NCI-H2196 treated with DMSO at 0.1 percent for 48 hours (cell line): Measurements from ENCODE around the gene FREM1.

Experiments
- DNase-seq: peaks from one replicate; lab custom pipeline; 2025; ENCODE audit not compliant: unreplicated experiment; lab: John Stamatoyannopoulos, UW

The FREM1 gene

DNA sequence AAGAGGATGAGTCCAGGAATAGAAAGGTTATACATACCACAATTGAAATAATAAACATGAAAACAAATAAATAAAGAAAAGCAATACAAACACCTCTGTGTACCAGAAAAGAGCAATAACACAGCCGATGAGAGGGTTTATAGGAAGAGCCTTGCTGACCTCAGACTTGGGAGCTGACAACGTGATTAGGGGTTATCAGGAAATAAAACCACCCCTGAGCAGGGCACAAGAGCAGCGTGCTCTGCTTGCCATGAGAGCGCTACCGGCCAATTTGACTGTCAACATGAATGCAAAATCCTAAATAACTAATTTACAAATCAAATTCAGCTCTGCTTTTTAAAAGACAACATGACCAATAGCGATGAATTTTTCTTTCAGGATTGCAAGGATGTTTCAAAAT, 2.6 kb upstream of the FREM1 start:
- no peak for DNase-seq

DNA sequence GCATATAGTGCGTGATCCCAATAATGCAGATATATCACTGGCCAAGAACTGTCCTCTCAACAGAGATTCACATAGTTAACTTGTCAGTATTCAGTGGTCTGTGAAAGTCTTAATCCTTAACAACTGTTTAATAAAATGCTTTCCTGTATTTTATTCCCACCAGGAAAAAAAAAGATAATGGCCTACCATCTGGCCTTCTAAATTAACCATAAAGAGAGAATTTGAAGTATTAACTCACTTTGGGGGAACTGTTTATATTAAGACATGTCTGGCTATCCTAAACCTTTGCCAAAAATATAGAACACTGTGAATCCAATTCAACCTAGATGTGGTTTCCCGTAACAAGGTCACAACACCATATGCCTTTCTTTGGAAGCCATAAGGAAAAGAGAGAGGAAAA, 818 bp upstream of the FREM1 start:
- no peak for DNase-seq

DNA sequence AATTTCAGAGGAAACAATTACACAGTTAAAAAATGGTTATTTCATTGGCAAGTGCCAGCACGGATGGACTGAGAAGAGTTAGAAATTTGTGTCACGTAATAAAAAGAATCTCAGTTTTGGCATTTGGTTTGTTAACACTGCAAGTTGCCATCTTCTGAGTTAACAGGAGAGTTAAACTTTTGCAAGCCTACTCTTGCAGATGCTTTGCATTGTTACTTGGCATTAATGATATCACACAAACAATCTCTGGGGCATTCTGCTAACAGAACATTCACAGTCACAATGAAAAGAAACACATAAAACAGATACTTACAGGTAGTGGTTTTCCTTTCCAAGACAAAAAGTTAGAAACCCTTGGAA, 647 bp downstream of the FREM1 start:
- DNase-seq = no peak

DNA sequence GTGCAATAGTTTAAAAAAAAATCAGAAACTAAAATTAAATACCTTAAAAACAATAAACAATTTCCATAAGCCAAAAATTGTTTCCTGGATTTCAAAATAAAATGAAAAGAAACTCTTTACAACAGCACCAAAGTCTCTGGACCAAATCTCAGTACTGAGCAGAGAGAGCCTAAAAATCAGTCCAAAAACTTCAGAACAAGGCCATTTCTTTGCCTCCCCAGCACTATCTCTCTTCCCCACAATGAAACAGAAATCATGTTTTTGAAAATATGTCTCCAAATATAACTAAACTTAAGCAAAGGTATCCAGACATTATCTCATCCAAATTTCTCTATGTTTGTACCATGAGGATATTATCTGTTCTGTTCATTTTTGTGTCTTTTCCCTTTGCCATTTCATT, 1.0 kb downstream of the FREM1 start:
- DNase-seq = no peak

DNA sequence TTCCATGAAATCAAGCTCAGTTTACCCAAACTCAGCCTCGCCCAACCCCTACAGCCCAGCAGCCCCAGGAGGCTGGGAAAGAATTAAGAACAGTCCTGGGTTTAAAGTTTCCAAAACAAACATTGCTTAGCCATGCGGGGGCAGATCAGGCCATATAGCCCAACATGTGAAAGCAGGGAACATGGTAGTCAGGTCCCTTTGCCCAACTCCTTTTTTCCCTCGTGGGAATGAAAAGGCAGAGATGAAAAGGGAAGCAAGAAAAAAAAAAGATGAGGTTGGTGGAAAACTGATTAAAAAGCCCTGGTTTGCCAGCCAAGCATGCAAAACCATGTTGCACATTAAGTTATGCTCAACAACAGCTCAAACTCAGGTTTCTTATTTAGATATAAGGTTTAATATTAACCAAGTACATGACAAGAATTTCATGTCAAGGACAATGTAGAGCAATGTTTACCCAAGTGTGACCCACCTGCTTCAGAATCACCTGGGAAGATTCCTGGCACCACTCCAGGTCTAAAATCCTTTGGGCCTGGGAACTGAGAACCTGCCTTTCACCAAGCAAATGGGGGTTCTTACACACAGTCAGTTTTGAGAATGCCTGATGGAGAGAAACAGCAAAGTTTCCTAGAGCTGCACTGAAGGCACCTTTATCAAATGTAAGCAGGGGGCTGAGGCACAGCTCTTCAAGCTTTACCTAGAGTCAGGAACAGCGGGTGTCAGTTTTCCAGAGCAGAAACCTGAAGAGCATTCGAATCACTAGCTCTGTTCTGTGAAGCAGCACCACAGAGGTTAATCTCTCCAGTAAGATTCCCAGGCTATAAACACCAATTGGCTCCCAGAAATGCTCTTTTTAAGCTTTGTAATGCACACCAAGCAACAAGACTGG, 1.7 kb downstream of the FREM1 start:
- no peak for DNase-seq

DNA sequence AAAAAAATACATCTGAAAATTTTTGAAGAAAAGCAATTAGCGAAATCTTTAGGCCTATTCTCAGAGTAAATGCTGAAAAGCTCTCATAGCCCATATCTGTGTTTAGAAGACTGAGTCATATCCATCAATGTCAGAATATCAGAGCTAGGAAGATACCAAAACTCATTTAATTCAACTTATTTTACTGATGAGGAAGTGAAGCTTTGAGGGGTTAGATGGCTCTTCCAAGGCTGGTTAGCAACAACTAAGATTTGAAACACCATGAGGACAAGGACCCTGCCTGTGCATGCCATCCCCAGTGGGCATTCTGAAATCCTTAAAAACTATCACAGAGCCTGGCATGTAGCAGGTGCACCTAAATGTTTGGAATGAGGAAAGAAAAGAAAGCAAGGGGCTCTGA, 2.5 kb downstream of the FREM1 start:
- no peak for DNase-seq

DNA sequence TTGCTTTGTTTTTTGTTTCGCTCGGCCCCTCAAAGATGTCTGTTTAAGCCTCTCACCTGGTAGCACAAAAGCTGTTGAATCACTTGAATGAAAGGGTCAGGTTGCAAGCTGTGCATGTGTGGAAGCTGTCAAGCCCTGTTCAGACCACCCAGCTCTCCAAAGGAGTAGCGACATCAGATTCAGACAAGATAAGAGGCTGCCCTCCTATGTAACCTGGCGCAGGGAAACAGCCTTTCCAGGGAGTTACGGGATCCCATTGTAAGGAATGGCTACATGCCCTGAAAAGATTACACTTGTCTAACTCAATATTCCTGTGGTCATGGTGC, 2.9 kb downstream of the FREM1 start:
- DNase-seq = no peak

DNA sequence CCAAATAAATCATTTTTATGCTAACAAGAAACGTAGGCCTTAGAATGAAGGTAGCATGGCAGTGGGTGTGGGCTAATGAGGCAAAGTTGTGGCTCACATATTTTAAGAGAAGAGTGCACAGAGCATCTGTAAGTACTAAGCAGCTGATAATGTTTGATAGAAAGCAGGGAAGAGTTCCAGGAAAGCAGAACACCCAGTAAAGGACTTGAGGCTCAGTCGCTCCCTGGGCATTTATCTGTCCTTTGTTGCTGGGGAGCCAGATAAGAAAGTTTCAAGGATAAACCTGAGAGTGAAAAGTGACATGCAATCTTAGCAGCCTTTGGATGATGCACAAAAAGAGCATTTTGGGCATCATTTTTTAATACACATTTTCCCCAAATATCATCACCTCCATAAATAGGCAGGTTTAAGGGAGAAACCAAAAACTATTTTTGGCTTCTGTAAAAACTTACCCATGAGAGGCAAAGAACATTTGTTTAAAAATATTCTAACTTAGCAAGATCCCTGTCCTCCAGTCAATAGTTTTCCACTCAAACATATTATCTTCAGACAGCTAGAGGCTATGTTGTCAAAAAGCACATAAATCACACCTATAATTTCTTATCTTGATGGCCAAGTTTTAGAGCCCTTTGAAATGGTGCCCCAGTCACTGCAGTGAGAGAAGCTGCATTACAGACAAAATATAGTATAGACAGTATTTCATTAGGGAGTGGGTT, 3.4 kb downstream of the FREM1 start:
- no peak for DNase-seq

DNA sequence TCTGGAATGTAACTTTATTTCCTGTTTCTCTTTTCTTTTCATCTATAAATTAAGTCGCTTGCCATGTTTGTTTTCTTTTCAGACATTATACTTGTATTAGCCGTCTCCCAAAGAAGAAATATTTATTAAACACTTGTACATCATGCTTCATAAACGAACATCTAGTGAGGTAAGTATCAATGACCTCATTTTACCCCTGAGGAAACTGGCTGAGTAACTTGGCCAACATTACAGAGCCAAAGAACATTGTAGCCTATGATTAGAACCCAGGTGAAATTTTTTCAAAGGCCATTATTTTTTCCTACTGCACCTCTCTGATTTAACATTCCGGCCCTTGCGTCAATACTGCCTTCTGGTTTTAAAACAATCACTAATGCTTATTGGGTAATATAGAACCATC, 4.2 kb downstream of the FREM1 start:
- no peak for DNase-seq

DNA sequence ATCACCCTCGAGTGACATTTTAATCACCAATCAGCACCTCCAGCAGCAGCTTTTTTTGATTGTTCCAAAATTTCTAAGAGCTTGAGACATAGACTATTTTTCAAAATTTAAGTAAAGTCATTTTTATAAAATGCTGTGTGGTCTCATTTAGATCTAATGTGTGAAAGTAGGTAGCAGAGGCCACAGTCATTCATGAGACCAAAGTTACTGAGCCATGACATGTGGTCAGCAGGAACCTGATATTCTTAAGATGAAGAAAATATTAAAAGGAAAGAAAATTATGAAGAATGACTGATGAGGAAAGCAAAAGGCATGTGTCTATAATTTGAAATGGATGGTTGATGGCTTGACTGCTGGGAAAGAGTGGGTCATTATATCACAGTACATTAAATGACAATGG, 7.2 kb downstream of the FREM1 start:
- no peak for DNase-seq

DNA sequence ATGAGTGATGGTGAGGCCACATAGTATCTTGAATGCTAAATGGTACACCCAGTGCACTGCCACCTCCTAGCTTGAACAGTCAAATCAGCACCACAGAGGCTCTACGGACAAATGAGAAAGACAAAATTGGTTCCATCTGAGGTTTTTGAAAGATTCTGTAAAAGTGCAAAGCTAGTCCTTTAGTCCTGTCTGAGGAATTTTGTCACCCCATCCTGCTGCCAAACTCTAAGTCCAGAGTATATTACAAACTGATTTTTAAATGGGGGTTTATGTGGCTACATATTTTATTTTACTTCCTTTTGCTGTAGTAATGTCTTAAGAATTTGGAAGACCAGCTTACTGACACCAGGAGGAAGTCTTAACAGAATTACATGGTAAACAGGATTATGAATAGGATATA, 7.7 kb downstream of the FREM1 start:
- no peak for DNase-seq

DNA sequence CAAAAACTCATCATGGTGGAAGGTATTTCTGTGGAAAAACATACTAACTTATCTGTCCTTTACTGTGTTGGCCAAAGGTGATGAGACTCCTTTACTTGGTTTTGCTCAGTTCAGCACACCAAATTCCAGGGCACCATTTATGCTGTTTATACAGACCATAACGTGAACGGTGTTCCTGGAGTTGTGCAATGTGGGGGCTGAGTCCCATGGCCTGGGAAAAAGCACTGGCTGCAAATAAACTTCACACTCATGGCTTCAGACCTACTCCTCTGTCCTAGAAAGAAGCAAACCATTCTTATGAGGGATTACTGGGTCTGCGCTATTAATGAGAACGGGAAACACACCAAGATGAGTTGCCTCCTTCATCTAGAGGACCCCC, 10.4 kb downstream of the FREM1 start:
- no peak for DNase-seq

DNA sequence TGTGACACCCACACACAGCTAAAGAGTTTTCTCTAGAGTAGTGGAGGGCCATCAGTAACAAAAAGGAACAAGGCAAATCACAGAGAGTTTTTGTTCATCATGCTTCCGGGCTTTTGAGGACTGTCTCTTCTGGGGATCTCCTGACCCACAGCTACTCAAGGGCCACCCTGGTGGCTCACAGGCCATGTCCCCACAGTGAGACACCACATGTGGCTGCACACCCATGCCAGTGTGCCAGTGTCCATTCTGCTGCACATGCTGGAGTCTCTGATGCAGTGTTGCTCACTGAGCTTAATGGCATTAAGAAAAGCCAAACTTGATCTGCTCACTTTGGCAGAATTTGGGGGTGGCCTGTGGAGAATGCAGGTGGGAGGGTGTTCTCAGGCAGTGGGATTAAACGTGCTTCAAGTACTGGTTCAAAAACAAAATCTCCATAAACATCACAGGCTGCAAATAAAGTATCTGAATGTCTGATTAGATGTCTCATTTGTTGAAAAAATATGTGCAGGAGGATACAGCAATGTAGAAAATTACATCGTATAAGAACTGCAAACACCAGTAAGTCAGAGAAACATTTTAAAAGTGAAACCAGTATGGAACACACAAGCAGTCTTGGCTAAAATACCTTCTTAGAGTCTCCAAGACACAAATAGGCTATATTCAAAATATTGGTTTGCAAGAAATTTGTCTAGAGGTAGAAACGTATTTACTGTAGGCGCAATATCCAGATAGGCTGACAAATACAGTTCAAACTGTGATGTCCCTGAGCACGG, 11.0 kb downstream of the FREM1 start:
- no peak for DNase-seq

DNA sequence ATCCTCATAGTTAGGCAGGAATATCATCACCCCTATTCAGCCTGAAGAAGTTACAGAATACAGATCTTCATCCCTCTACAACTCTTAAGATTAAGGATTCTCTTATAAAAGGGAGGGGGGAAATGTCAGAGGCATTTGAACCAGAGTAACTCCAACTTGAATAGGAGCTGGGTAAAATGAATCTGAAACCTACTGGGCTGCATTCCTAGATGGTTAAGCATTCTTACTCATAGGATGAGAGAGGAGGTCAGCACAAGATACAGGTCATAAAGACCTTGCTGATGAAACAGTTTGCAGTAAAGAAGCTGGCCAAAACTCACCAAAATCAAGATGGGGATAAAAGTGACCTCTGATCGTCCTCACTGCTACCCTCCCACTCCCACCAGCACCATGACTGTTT, 14.4 kb downstream of the FREM1 start:
- no peak for DNase-seq

DNA sequence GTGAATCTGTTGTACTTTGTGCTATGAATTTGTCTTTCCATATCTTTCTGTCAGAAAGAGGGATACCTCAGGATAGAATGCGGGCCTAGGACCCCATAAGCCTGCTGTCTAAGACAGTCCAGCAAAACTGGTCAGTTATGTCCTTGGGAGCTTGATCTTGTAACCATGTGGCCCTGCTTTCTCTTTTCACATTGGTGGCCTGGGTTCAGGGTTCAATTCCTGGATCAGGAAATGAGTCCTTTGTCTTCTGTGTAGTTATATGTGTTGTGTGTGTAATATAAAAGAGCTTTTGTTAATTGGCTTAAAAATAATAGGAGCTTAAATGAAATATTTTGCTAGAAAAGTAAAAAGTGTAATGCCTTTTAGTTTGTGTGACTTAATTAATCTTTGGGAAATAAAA, 16.9 kb downstream of the FREM1 start:
- DNase-seq = no peak

DNA sequence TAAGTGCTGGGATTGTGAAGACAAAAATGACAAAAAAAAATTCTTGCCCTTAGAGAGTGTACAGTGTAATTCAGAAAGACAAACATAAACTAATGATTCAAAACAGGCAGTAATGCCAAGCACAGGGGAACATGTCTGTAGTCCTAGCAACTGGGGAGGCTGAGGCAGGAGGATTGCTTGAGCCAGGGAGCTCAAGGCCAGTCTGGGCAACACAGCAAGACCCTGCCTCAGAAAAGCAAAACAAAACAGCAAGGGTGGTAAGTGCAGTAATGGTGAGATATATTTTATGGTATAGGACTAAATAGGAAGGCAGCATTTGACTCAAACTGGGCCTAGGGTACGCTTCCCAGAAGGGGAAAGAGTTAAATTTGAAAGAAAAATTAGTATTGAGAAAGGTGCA, 18.9 kb downstream of the FREM1 start:
- no peak for DNase-seq

DNA sequence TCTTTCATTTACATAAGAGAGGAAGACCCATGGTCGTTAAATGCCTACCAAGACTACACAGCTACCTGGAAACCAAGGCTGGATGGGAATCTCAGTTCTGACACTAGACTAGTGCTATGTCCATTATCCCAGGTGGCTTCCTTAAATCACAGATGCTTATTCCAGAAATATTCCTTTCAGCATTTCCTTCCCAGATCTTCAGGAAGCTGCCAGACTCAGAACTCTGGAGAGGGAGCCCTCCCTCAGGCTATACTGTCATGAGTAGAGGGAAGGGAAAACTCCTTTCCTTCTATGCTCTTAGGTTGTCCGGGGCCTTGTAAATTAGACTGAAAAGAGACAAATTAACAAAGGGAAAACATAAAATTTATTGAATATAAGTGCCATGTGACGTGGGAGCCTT, 20.8 kb downstream of the FREM1 start:
- no peak for DNase-seq

DNA sequence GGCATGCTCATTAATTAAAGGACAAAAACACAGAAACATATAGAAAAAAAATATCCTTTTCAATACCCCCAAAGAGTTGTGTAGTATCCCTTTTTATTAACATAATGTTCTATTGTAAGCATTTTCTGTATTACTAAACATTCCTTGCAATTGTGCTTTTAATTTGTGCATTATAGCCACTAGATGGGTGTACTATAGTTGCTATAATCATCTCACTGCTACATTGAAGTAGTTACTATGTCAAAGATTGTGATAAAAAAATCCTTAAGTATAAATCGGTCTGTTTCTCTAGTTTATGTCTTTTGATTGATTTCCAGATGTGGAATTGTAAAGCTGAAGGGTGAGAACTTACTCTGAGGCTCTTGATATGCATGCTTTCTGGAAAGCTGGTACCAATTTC, 21.4 kb downstream of the FREM1 start:
- no peak for DNase-seq

DNA sequence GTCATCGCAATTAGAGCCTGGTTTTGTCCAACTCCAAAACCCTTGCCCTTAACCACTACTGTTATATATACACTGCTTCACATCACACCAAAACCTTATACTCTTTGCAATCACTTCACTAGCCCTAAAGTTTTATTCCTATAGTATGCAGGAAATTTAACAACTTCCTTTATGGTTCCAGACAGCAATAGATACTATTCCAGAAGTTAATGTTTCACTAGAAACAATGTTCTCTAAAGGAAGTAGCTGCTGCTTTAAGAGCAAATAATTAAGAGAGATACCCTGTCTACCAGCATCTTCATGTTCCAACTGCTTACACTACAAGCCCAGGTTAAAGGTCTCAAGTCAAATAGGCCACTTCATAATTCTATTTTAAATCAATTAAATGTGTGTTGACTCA, 22.0 kb downstream of the FREM1 start:
- DNase-seq = no peak

DNA sequence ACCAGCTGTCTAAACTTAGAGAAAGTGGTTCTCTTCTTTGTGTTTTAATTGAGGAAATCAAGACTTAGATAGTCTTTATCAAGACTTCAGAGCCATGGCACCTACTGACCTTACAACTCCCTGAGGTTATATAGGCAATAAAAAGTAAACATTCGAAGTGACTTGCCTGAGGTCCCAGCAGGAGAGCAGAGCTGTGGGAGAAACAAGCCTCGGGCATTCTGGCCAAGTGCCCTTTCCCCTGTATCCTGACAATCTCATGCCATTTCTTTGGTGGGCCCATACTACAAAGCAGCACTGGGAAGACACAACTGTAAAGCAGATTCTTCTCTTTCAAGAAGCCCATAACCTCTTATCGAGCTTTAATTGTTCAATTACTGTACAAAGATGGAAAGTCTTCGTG, 23.1 kb downstream of the FREM1 start:
- DNase-seq = no peak

DNA sequence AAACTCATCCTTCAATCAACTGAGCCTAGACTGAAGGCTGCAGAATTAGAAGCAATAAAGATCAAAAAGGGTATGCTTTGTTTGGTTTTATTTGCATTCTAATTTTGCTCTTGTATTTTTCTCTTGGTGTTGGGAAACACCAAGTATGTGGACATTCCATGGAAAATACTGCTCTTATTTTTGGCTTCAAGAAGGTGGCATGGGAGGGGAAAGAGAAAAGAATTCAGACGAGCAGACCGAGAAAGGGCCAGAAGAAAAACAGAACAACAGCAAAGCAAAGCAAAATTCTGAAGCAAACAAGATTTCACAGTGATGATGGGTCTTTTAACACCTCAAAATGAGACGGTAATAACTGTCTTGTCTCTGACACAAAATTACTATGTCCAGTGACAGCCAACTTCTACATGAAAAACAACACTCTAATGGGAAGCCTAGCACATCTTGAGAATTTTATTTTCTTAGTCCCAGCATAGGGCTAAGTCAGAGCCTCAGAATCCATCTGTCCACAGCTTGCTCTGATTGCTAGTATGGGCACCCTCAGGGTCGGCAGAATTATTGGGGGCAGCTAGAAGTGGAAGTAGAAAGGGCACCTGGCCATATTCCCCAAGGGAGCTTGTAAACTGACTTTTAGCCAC, 26.8 kb downstream of the FREM1 start:
- DNase-seq = no peak

DNA sequence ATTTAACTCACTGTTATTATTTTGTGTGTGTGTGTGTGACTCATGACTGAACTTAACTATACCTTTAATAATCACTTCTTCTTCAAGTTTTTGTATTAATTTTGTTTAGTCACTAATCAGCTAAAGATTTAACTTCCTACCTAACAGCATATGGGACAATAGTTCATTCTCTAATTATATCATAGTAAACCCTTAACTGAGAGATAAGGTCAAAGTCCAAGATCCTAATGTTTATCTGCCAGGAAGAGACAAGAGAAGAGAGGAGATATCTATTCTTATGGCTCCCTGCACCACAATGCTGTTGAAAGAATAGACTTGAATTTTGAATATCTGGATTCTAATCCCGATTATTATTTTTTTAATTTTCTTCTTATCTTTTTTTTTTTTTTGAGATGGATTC, 28.1 kb downstream of the FREM1 start:
- no peak for DNase-seq
